ENCODE data around the gene FGF16.
"Not testable (repeated sequence)": the region's sequence is repeated elsewhere in the genome, so short reads cannot be mapped to it uniquely, and the experiment has no call there.

FGF16 gene

DNA sequence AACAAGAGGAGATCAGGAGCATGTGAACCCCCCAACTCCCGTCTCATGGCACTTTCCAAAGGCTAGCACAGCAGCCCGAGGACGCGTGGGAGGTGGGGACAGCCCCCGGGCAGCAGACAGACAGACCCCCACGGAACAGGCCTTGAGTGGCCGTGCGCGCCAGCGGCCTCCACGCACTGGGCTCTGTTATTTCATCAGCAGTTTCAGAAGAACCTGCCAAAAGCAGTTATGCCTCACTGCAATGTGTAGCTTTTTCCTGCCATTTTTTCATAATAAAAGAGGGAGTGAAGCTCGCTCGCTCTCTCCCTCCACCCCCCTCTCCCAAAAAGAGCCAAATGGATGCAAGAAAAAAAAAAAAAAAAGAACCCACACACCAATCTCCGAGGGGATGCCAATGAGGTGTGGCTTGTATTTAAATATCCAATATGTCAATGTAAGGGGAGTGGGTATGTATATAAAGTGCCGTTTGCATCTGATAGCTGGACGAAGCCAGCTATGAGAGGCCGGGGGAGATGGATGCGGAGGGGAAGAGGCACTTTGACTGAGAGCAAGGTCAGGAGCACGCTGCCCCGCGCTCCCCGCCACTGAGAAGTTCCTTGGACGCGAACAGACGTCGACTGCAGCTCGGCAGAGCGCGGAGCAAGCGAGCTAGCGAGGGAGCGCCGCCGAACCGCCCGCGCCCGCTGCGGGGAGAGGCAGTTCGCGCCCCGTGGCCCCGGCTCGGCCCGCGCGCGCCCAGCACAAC lies at the start of gene FGF16:
FGF16 (plus strand) TSS at position 482 of the 745 bp plus-strand sequence. CDS start 286 bp downstream, outside the sequence.
- Mint-ChIP-seq H3K4me1 (ENCODE audit: low read depth) (peaks cover 4% of the 10 kb centered on the region), H3K27me3 (ENCODE audit: low read depth) (peaks cover 23% of the 10 kb centered on the region), H3K9me3 (no peaks in the 10 kb centered on the region), H3K36me3 (ENCODE audit: low read depth) (no peaks in the 10 kb centered on the region), H3K4me3 (peak within 1 kb of the TSS; percentile 74), H3K27ac (no peak within 1 kb of the TSS)
- DNase-seq (ENCODE audit: low spot score), result no peak

DNA sequence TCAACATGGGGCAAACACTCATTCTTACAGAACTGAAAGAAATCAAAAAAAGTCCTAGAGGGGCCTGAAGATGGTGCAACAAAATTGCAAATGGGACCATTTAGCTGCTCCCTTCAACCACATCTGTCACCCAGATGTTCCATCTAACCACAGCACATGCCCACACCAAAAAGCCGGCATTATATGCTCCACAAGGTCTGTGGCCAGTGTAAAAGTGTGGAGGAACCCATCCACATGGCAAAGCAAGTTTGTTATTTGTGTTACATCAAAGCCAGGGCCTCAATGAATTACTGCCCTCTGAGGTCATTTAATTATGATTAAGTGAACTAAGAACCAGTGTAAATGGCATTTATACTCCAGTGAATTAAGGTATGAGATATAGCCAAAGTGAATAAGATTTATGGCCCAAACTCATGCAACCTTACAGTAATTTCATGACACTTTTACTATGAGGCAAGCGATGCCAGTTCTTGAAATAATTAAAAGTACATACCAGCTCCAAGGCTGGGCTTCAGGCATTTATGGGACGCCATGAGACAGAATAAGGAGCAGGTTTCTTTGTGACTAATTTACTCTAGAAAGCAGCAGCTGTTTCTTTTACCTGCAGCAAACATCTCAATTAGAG lies 48.7 kb upstream of the FGF16 start:
- Mint-ChIP-seq H3K9me3 (peaks cover 5% of the 10 kb centered on the region), H3K27me3 (ENCODE audit: low read depth) (no peaks in the 10 kb centered on the region), H3K4me3 (no peak overlapping the region), H3K36me3 (ENCODE audit: low read depth) (no peaks in the 10 kb centered on the region), H3K4me1 (ENCODE audit: low read depth) (no peaks in the 10 kb centered on the region), H3K27ac (no peak overlapping the region)
- no peak for DNase-seq (ENCODE audit: low spot score)

DNA sequence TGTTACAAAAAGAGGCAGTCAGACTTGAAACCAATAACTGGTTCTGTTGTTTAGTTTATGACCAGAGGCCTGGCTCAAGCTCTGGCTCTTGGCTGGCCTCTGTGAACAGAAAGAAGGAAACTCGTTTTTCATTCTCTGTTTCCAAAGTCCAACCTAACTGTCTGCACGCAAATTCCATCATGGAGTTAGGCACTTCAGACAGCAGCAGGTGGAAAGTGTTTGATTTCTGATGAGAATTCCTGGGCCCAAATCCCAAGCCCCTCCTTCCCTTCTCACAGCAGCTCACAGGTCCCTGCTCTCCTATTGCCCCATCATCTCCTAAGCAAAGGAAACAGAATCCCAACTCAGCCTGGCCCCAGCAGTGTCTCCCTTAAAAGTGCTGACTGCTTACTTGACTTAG lies 42.8 kb upstream of the FGF16 start:
- no peaks in the 10 kb centered on the region for H3K36me3 Mint-ChIP-seq (ENCODE audit: low read depth)
- no peaks in the 10 kb centered on the region for H3K27me3 Mint-ChIP-seq (ENCODE audit: low read depth)
- H3K27ac Mint-ChIP-seq, result no peak overlapping the region
- H3K9me3 Mint-ChIP-seq, result no peaks in the 10 kb centered on the region
- no peak for DNase-seq (ENCODE audit: low spot score)
- no peaks in the 10 kb centered on the region for H3K4me1 Mint-ChIP-seq (ENCODE audit: low read depth)
- no peak overlapping the region for H3K4me3 Mint-ChIP-seq

DNA sequence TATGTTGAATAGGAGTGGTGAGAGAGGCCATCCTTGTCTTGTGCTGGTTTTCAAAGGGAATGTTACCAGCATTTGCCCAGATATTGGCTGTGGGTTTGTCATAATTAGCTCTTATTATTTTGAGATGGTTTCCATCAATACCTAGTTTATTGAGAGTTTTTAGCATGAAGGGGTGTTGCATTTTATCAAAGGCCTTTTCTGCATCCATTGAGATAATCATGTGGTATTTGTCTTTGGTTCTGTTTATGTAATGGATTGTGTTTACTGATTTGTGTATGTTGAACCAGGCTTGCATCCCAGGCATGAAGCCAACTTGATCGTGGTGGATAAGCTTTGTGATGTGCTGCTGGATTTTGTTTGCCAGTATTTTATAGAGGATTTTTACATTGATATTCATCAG lies 39.4 kb upstream of the FGF16 start:
- H3K36me3 Mint-ChIP-seq (ENCODE audit: low read depth); H3K4me3 Mint-ChIP-seq; H3K27ac Mint-ChIP-seq; H3K27me3 Mint-ChIP-seq (ENCODE audit: low read depth); H3K9me3 Mint-ChIP-seq; DNase-seq (ENCODE audit: low spot score); H3K4me1 Mint-ChIP-seq (ENCODE audit: low read depth): not testable (repeated sequence)

DNA sequence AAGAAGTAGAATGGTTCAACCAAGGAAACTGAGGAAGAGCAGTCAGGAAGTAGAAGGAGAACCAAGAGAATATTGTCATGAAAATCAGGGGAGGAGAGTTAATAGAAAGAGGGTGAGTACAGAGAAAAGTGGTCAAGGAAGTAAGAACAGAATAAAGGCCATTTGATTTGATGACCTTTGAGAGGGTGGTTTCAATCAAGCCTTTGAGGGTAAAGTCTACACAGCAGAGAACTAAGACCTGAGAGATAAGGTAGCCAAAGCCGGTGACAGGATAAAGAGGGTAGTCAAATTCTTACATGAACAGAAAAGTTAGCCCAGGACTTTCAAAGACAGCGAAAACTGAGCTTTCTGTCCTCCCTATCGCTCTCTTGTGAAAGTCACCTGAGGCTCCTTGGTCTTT lies 34.6 kb upstream of the FGF16 start:
- no peaks in the 10 kb centered on the region for H3K4me1 Mint-ChIP-seq (ENCODE audit: low read depth)
- H3K27ac Mint-ChIP-seq, result no peak overlapping the region
- no peak for DNase-seq (ENCODE audit: low spot score)
- H3K9me3 Mint-ChIP-seq, result peaks cover 4% of the 10 kb centered on the region
- H3K4me3 Mint-ChIP-seq, result no peak overlapping the region
- no peaks in the 10 kb centered on the region for H3K27me3 Mint-ChIP-seq (ENCODE audit: low read depth)
- H3K36me3 Mint-ChIP-seq (ENCODE audit: low read depth), result no peaks in the 10 kb centered on the region

DNA sequence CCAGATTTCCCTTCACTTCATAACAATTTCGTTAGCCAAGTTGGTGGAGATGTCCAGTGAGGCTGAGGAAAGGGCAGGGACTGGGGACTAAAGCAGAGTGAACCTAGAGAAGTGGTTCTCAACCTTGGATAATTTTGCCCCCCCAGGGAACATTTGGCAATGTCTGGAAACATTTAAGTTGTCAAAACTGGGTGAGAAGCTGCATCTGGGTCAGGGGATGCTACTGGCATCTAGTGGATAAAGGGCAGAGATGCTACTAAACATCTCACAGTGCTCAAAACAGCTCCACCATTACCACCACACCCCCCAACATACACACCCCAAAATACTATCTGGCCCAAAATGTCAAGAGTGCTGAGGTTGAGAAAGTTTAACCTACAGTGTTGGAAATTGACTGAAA lies 32.0 kb upstream of the FGF16 start:
- Mint-ChIP-seq H3K9me3 (peaks cover 4% of the 10 kb centered on the region), H3K4me1 (ENCODE audit: low read depth) (no peaks in the 10 kb centered on the region), H3K4me3 (no peak overlapping the region), H3K27me3 (ENCODE audit: low read depth) (no peaks in the 10 kb centered on the region), H3K27ac (no peak overlapping the region), H3K36me3 (ENCODE audit: low read depth) (no peaks in the 10 kb centered on the region)
- no peak for DNase-seq (ENCODE audit: low spot score)

DNA sequence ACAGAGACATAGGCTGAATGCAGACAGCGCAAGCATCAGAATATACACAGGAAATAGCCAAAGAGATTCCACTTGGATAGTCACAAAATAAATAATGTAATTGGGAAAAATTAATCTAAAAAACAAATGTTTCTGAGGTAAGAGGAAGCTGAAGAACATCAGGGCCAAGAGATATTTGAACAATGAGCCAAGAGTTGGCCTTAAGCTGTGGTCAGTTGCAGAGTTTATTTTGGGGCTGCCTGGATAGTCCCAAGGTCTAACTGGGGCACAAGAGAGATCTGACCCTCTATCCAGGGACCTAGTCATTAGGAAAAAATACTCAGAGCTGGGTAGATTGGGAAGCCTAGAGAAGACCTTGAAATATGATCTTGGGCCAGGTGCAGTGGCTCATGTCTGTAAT lies 31.3 kb upstream of the FGF16 start:
- H3K27ac Mint-ChIP-seq, result no peak overlapping the region

DNA sequence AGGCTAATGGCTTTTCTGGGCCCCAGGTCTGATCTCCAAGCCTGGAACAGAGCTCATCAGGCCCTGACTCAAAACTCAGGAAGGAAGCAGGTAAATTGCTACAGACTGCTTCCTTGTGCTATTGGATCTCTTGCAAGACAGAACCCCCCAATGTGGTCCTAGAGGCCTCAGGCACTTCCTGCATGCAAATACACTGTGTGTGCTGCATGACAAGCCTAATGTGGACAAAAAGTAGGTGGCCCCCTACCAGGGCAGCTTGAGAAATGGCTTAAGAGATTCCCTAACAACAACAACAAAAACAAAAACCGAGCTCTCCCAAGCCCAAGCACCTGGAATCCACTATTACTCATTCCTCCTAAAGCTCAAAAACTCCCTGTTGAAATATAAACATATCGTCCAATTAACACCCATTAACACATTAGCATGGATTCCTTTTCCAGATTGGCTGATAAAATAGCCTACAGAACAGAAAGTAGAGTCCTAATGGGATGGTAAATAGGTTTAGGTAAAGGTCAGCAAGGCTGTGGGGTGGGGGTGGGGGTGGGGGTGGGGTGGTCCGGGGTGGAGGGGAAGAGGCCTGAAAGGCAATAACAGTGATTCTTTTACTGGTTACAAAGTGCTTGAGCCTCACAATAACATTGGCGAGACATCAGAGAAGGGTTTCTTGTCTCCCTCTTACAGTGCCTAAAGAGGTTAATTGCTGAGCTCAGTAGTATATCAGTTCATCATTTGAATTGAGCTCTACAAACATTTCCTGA lies 24.1 kb upstream of the FGF16 start:
- H3K36me3 Mint-ChIP-seq (ENCODE audit: low read depth), result no peaks in the 10 kb centered on the region
- no peaks in the 10 kb centered on the region for H3K27me3 Mint-ChIP-seq (ENCODE audit: low read depth)
- no peaks in the 10 kb centered on the region for H3K9me3 Mint-ChIP-seq
- H3K27ac Mint-ChIP-seq, result no peak overlapping the region
- H3K4me3 Mint-ChIP-seq, result no peak overlapping the region
- no peak for DNase-seq (ENCODE audit: low spot score)
- no peaks in the 10 kb centered on the region for H3K4me1 Mint-ChIP-seq (ENCODE audit: low read depth)

More for the DNA sequence above, 31.3 kb upstream of the FGF16 start:
- DNase-seq (ENCODE audit: low spot score), result no peak
- H3K9me3 Mint-ChIP-seq, result no peaks in the 10 kb centered on the region
- H3K4me1 Mint-ChIP-seq (ENCODE audit: low read depth), result no peaks in the 10 kb centered on the region
- no peaks in the 10 kb centered on the region for H3K27me3 Mint-ChIP-seq (ENCODE audit: low read depth)
- no peak overlapping the region for H3K4me3 Mint-ChIP-seq
- no peaks in the 10 kb centered on the region for H3K36me3 Mint-ChIP-seq (ENCODE audit: low read depth)

DNA sequence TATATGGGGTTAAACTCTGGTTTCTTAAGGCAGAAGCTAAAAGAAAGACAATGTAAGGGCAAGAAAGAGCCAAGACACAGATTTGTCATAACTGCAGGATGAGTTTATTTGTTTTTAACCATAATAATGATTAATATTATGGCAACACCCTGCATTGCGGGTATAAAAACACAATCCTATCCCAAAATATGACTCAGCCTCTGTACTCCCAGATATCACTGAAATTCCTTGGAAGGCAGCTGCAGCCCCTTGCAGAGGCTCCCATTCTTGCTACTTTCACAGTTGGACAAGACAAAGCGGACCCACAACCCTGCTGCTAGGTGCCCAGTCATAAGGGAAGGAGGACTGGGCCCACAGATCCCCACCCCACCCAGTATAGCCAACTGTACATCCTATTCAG lies 20.4 kb upstream of the FGF16 start:
- DNase-seq (ENCODE audit: low spot score), result no peak
- Mint-ChIP-seq H3K9me3 (no peaks in the 10 kb centered on the region), H3K27ac (no peak overlapping the region), H3K4me1 (ENCODE audit: low read depth) (no peaks in the 10 kb centered on the region), H3K4me3 (no peak overlapping the region), H3K27me3 (ENCODE audit: low read depth) (no peaks in the 10 kb centered on the region), H3K36me3 (ENCODE audit: low read depth) (no peaks in the 10 kb centered on the region)

DNA sequence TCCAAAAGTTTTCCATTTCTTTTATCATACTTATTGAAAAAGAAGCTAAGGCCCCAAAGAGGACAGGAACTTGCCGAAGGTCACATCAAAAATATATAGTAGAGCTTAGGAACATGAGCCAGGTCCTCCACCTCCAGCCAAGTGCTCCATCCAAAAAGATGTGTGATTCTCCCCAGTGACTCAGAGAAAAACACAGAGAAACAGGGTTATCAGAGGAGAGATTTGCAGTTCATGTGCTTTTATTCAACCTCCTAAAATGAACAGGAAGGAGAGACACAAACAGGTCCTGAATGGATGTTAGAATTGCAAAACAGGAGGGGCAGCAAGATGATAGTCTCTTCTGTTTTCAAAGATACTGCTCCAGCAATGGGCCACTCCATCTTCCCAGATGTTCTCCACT lies 19.6 kb upstream of the FGF16 start:
- DNase-seq (ENCODE audit: low spot score), result no peak
- no peak overlapping the region for H3K4me3 Mint-ChIP-seq
- no peaks in the 10 kb centered on the region for H3K27me3 Mint-ChIP-seq (ENCODE audit: low read depth)
- no peaks in the 10 kb centered on the region for H3K4me1 Mint-ChIP-seq (ENCODE audit: low read depth)
- no peak overlapping the region for H3K27ac Mint-ChIP-seq
- H3K36me3 Mint-ChIP-seq (ENCODE audit: low read depth), result no peaks in the 10 kb centered on the region
- H3K9me3 Mint-ChIP-seq, result no peaks in the 10 kb centered on the region

DNA sequence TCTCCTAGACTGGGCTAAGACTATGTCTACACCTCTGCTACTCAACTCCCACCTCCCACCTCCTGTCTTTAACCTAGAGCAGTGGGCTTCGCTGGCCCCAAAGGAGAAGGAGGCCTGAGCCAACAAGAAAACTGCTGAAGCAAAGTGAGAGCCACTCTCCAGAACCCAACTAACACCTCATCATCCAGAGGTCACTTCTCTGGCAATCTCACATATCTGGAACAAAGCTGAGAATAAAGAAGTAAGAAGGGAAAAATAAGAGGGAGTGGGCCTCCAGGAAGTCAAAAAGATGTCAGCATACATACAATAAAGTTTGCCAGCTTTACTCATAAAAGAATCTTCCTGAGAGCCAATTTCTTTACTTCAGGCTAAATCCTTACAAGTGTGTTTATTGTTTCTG lies 18.6 kb upstream of the FGF16 start:
- Mint-ChIP-seq H3K27ac (no peak overlapping the region), H3K9me3 (no peaks in the 10 kb centered on the region), H3K36me3 (ENCODE audit: low read depth) (no peaks in the 10 kb centered on the region), H3K27me3 (ENCODE audit: low read depth) (no peaks in the 10 kb centered on the region), H3K4me1 (ENCODE audit: low read depth) (no peaks in the 10 kb centered on the region), H3K4me3 (no peak overlapping the region)
- no peak for DNase-seq (ENCODE audit: low spot score)

DNA sequence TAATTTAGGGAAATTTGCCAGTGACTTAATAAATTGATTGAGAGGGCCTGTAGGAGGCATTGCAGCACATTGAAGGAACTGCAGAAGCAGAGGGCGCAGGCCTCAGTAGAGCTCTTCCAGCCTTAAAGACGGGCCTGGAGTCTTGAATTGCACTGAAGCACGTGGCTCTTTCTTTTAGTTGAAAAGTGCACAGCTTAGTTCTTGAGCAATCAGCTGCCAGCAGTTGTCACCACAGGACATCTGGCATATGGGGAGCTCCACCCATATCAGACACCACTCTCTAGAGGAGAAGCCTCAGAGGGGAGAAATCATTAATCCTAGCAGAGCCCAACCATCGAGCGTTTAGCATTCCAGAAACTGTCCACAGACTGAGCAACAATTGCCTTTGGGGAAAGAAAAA lies 16.0 kb upstream of the FGF16 start:
- Mint-ChIP-seq H3K27me3 (ENCODE audit: low read depth) (no peaks in the 10 kb centered on the region), H3K27ac (no peak overlapping the region), H3K36me3 (ENCODE audit: low read depth) (no peaks in the 10 kb centered on the region), H3K4me3 (no peak overlapping the region), H3K9me3 (no peaks in the 10 kb centered on the region), H3K4me1 (ENCODE audit: low read depth) (no peaks in the 10 kb centered on the region)
- no peak for DNase-seq (ENCODE audit: low spot score)

DNA sequence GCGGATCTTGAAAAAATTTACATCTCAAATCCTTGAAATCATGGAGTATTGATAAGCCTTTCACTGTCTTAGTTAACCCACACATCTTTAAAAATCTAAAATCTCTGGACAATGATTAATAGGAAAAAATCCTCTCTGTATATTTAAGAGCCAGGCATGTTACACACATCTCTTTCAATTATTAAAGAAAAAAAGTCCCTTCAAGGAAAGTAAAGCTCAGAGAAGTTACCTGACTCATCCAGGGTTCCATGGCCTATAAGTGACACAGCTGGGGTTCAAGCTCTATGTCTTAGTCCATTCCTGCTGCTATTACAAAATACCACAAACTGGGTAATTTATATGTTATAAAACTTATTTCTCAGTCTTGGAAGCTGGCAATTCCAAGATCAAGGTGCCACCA lies 14.2 kb upstream of the FGF16 start:
- DNase-seq (ENCODE audit: low spot score), result no peak
- H3K4me1 Mint-ChIP-seq (ENCODE audit: low read depth), result no peaks in the 10 kb centered on the region
- H3K36me3 Mint-ChIP-seq (ENCODE audit: low read depth), result no peaks in the 10 kb centered on the region
- H3K27ac Mint-ChIP-seq, result no peak overlapping the region
- no peak overlapping the region for H3K4me3 Mint-ChIP-seq
- no peaks in the 10 kb centered on the region for H3K9me3 Mint-ChIP-seq
- H3K27me3 Mint-ChIP-seq (ENCODE audit: low read depth), result no peaks in the 10 kb centered on the region

DNA sequence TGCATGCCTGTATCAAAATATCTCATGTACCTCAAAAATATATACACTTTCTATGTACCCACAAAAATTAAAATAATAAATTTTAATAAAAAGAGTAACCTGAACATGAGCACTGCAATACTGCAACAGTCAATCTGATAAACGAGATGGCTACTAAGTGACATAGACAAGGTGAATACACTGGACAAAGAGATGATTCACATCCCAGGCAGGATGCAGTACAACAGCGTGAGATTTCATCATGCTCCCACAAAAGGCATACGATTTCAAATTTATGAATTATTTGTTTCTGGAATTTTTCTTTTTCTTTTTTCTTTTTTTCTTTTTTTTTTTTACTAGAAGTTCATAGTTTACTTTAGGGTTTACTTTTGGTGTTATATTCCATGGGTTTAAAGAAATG lies 12.2 kb upstream of the FGF16 start:
- no peaks in the 10 kb centered on the region for H3K9me3 Mint-ChIP-seq
- no peaks in the 10 kb centered on the region for H3K36me3 Mint-ChIP-seq (ENCODE audit: low read depth)
- DNase-seq (ENCODE audit: low spot score), result no peak
- no peak overlapping the region for H3K27ac Mint-ChIP-seq
- H3K27me3 Mint-ChIP-seq (ENCODE audit: low read depth), result no peaks in the 10 kb centered on the region
- no peaks in the 10 kb centered on the region for H3K4me1 Mint-ChIP-seq (ENCODE audit: low read depth)
- no peak overlapping the region for H3K4me3 Mint-ChIP-seq

Data from T-helper 2 cell treated with Interferon-gamma antibody and Interleukin-4, amounts not matched to agents 5 μg/mL and 100 μg/mL, for 36 hours (primary cell).